C4-2B (cell line): ENCODE results near the gene TMTC1.

Experiments
- CTCF ChIP-seq: fragments of 450-650 bp; conservative IDR thresholded peaks from 2 replicates; pipeline ENCODE4 v1.5.1; 2017; ENCODE audit warnings: mild to moderate bottlenecking
- ZFX ChIP-seq: fragments of 450-650 bp; IDR thresholded peaks from 2 replicates; pipeline ENCODE4 v1.6.1; 2017

- TF ChIP-seq CTCF (no peak), ZFX (no peak)
Observed at GRCh38 chr12:29735604-29736003, 48.1 kb downstream of the TMTC1 start.
